GM12878 (cell line): ENCODE measurements around the gene GSPT1. TPM values are rescaled to one million over a fixed set of nuclear protein-coding genes. Genes with fewer than 3 reads are reported as not detected.

Source experiments
- BACH1 ChIP-seq: fragments of 450-650 bp; IDR thresholded peaks from 2 replicates; pipeline ENCODE4 v1.6.1; 2017; ENCODE audit warnings: mild to moderate bottlenecking, borderline replicate concordance
- BHLHE40 ChIP-seq, 2 experiments: fragments of 450-650 bp in 1 of 2; IDR thresholded peaks; 2 replicates each; pipeline ENCODE4 v1.6.1; 2011 to 2017; ENCODE audit warnings: low read depth in 2 of 2, borderline replicate concordance in 1 of 2, improper control_type of control experiment in 1 of 2, low read length in 1 of 2, mild to moderate bottlenecking in 1 of 2
- CBFB ChIP-seq: IDR thresholded peaks from 2 replicates; pipeline ENCODE4 v1.6.1; 2016; ENCODE audit warnings: antibody characterized with exemption, low read depth
- CHD2 ChIP-seq: IDR thresholded peaks from 2 replicates; pipeline ENCODE4 v1.6.1; 2011; ENCODE audit warnings: low read depth, low read length, improper control_type of control experiment, borderline replicate concordance
- DPF2 ChIP-seq: fragments of 450-650 bp; IDR thresholded peaks from 2 replicates; pipeline ENCODE4 v1.6.1; 2017; ENCODE audit warnings: mild to moderate bottlenecking
- FOXK2 ChIP-seq: fragments of 450-650 bp; IDR thresholded peaks from 2 replicates; pipeline ENCODE4 v1.6.1; 2017; ENCODE audit warnings: mild to moderate bottlenecking, moderate library complexity
- IRF5 ChIP-seq: fragments of 450-650 bp; IDR thresholded peaks from 2 replicates; pipeline ENCODE4 v1.6.1; 2017; ENCODE audit warnings: borderline replicate concordance
- NFXL1 ChIP-seq: fragments of 450-650 bp; IDR thresholded peaks from 2 replicates; pipeline ENCODE4 v1.6.1; 2017; ENCODE audit warnings: antibody characterized with exemption, mild to moderate bottlenecking, borderline replicate concordance
- NR2C1 ChIP-seq: fragments of 450-650 bp; IDR thresholded peaks from 2 replicates; pipeline ENCODE4 v1.6.1; 2017; ENCODE audit warnings: antibody characterized with exemption, mild to moderate bottlenecking, moderate library complexity
- POLR2AphosphoS2 ChIP-seq: IDR thresholded peaks from 2 replicates; pipeline ENCODE4 v1.6.1; 2011; ENCODE audit warnings: low read depth, mild to moderate bottlenecking, low read length, improper control_type of control experiment, moderate library complexity
- POU2F2 ChIP-seq: IDR thresholded peaks from 3 replicates; pipeline ENCODE4 v1.6.1; 2011; ENCODE audit warnings: low read depth, mild to moderate bottlenecking, low read length, borderline replicate concordance
- RAD51 ChIP-seq: fragments of 450-650 bp; IDR thresholded peaks from 2 replicates; pipeline ENCODE4 v1.6.1; 2016; ENCODE audit warnings: moderate library complexity, mild to moderate bottlenecking, inconsistent platforms
- SIN3A ChIP-seq: IDR thresholded peaks from 2 replicates; pipeline ENCODE4 v1.6.1; 2012; ENCODE audit warnings: low read depth, low read length, improper control_type of control experiment
- SMAD1 ChIP-seq: fragments of 450-650 bp; IDR thresholded peaks from 2 replicates; pipeline ENCODE4 v1.6.1; 2018; ENCODE audit warnings: mild to moderate bottlenecking, low read depth; ENCODE audit not compliant: partially characterized antibody
- SMAD5 ChIP-seq: IDR thresholded peaks from 2 replicates; pipeline ENCODE4 v1.6.1; 2016; ENCODE audit warnings: antibody characterized with exemption, low read depth
- SPI1 ChIP-seq: IDR thresholded peaks from 2 replicates; pipeline ENCODE4 v1.6.1; 2011; ENCODE audit warnings: low read depth, mild to moderate bottlenecking, low read length, moderate library complexity, borderline replicate concordance; ENCODE audit not compliant: insufficient read depth
- SUPT20H ChIP-seq: IDR thresholded peaks from 2 replicates; pipeline ENCODE4 v1.6.1; 2011; ENCODE audit warnings: low read depth, mild to moderate bottlenecking, low read length, moderate library complexity, borderline replicate concordance; ENCODE audit not compliant: control insufficient read depth
- YY1 ChIP-seq: IDR thresholded peaks from 2 replicates; pipeline ENCODE4 v1.6.1; 2011; ENCODE audit warnings: low read depth, mild to moderate bottlenecking, low read length
- ZBTB11 ChIP-seq: fragments of 450-650 bp; formaldehyde crosslinking; IDR thresholded peaks from 2 replicates; pipeline ENCODE4 v1.5.0; 2022; ENCODE audit warnings: mild to moderate bottlenecking, missing genetic modification characterization
- polyA plus RNA-seq, 11 experiments: library from polyadenylated mRNA; depleted of rRNA in 4 of 11; unstranded in 6 of 11; stranded (reverse) in 5 of 11; fragments of >200 nt; fragmentation: Nextera tagmentation in 4 of 11; fragmentation: Illumina TruSeq in 1 of 11; extraction: Ambion mirVana in 4 of 11; extraction: Trizol in 1 of 11; gene quantifications; 1 replicate in 1 of 11; 2 replicates in 10 of 11; pipeline versions ENCODE4 v1.2.1 to v1.2.3, GENCODE V29; 2011 to 2016; ENCODE audit warnings: inconsistent platforms in 2 of 11, missing spikeins in 2 of 11, low read depth in 1 of 11
- total RNA-seq, 4 experiments: library from RNA; depleted of rRNA in 3 of 4; stranded (reverse); fragments of >200 nt in 3 of 4; fragmentation: Illumina TruSeq in 1 of 4; extraction: Trizol in 1 of 4; gene quantifications; 2 replicates each; pipeline versions ENCODE4 v1.2.1 to v1.2.3, GENCODE V29; 2013 to 2021
- TF ChIP-seq, protein P1 (sequence below): fragments of 450-650 bp; IDR thresholded peaks from 2 replicates; pipeline ENCODE4 v1.6.1; 2016; ENCODE audit warnings: mild to moderate bottlenecking
- TF ChIP-seq, protein P2 (sequence below): fragments of 450-650 bp; IDR thresholded peaks from 2 replicates; pipeline ENCODE4 v1.6.1; 2016; ENCODE audit warnings: mild to moderate bottlenecking
- TF ChIP-seq, protein P3 (sequence below): IDR thresholded peaks from 2 replicates; pipeline ENCODE4 v1.6.1; 2012; ENCODE audit warnings: low read depth, low read length, improper control_type of control experiment

GSPT1 gene
- total and polyA plus RNA-seq, 10 of the 15 experiments (the other 5 are each of a cell fraction or from before 2014, with no cell fraction given) = 46.7 to 181 (median 99.6) TPM

GRCh38 chr16:11851294-11852091, 64.3 kb downstream of the GSPT1 start, which contains the start of gene RSL1D1 (continued):
- TF ChIP-seq ZBTB11 (CRISPR knock-in tag) (no peak), IRF5 (no peak), SMAD5 (peak; percentile 59; the same call in 1 of the 2 replicates), DPF2 (peak; percentile 65; the same call in 1 of the 2 replicates), BACH1 (peak; percentile 24; the same call in 1 of the 2 replicates), NR2C1 (no peak), CHD2 (peak; percentile 39; the same call in 1 of the 2 replicates), SMAD1 (peak; percentile 24), SIN3A (peak; percentile 88), POU2F2 (peak; percentile 67; the same call in 2 of the 3 replicates), SUPT20H (no peak), BHLHE40 (IDR thresholded peaks at IDR 0.05; ENCODE audit: borderline replicate concordance in 1 of 2, low read depth in 2 of 2, low read length in 1 of 2) (peak in 1 of 2 experiments; percentile 66; a peak in 2 of 4 replicates), POLR2AphosphoS2 (peak; percentile 94), NFXL1 (no peak), CBFB (peak; percentile 53; the same call in 1 of the 2 replicates), RAD51 (0 out of 2 replicates have a peak, but pooled peaks have one; percentile 33), SPI1 (peak; percentile 74; the same call in 1 of the 2 replicates), YY1 (peak; percentile 97), FOXK2 (peak; percentile 85)
- TF ChIP-seq, protein P1, sequence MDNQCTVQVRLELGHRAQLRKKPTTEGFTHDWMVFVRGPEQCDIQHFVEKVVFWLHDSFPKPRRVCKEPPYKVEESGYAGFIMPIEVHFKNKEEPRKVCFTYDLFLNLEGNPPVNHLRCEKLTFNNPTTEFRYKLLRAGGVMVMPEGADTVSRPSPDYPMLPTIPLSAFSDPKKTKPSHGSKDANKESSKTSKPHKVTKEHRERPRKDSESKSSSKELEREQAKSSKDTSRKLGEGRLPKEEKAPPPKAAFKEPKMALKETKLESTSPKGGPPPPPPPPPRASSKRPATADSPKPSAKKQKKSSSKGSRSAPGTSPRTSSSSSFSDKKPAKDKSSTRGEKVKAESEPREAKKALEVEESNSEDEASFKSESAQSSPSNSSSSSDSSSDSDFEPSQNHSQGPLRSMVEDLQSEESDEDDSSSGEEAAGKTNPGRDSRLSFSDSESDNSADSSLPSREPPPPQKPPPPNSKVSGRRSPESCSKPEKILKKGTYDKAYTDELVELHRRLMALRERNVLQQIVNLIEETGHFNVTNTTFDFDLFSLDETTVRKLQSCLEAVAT = 0 out of 2 replicates have a peak, but pooled peaks have one; percentile 43
- TF ChIP-seq, protein P2, sequence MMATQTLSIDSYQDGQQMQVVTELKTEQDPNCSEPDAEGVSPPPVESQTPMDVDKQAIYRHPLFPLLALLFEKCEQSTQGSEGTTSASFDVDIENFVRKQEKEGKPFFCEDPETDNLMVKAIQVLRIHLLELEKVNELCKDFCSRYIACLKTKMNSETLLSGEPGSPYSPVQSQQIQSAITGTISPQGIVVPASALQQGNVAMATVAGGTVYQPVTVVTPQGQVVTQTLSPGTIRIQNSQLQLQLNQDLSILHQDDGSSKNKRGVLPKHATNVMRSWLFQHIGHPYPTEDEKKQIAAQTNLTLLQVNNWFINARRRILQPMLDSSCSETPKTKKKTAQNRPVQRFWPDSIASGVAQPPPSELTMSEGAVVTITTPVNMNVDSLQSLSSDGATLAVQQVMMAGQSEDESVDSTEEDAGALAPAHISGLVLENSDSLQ = peak; percentile 71
- TF ChIP-seq, protein P3, sequence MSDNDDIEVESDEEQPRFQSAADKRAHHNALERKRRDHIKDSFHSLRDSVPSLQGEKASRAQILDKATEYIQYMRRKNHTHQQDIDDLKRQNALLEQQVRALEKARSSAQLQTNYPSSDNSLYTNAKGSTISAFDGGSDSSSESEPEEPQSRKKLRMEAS = peak; percentile 89
